Sigmoid colon (tissue), 7 donors: ENCODE results near the gene CAPN8. TPM values are rescaled to one million over a fixed set of nuclear protein-coding genes. Genes with fewer than 3 reads are reported as not detected.

Experiments used
- DNase-seq: peaks from one replicate; pipeline ENCODE4 v3.0.0-alpha.2; 2019
- H3K27ac ChIP-seq, 4 donors: fragments of 200-600 bp; sonication (generic); one replicate each; pipeline ENCODE4 v1.5.1; 2016 to 2019; ENCODE audit warnings: mild to moderate bottlenecking in 1 of 4
- H3K27me3 ChIP-seq, 3 donors: fragments of 200-600 bp; sonication (generic); one replicate each; pipeline ENCODE4 v1.5.1; 2019; ENCODE audit warnings: mild to moderate bottlenecking in 1 of 3
- H3K36me3 ChIP-seq, 4 donors: fragments of 200-600 bp; sonication (generic); one replicate each; pipeline ENCODE4 v1.5.1; 2016 to 2019
- H3K4me1 ChIP-seq, 4 donors: fragments of 200-600 bp; sonication (generic); one replicate each; pipeline ENCODE4 v1.5.1; 2017 to 2019
- H3K4me3 ChIP-seq, 4 donors: fragments of 200-600 bp; sonication (generic); one replicate each; pipeline ENCODE4 v1.5.1; 2017 to 2019; ENCODE audit warnings: mild to moderate bottlenecking in 2 of 4, moderate library complexity in 1 of 4
- H3K9me3 ChIP-seq, 4 donors: fragments of 200-600 bp in 3 of 4; sonication (generic) in 3 of 4; one replicate each; pipeline versions ENCODE4 v1.5.1 to v1.6.1; 2013 to 2019
- EP300 ChIP-seq, 4 donors: sonication (generic); formaldehyde crosslinking; IDR thresholded peaks; one replicate each; pipeline ENCODE4 v1.6.1; 2017; ENCODE audit warnings: antibody characterized with exemption in 4 of 4
- POLR2A ChIP-seq, 2 donors: fragments of 450-650 bp; IDR thresholded peaks; one replicate each; pipeline ENCODE4 v1.6.1; 2016; ENCODE audit warnings: antibody characterized with exemption in 2 of 2, mild to moderate bottlenecking in 2 of 2, moderate library complexity in 2 of 2
- POLR2AphosphoS5 ChIP-seq, 4 donors: sonication (generic); formaldehyde crosslinking; IDR thresholded peaks; one replicate each; pipeline ENCODE4 v1.6.1; 2017; ENCODE audit warnings: antibody characterized with exemption in 4 of 4
- WGBS, 2 donors: extraction: QIAGEN DNeasy Blood & Tissue Kit; methylation state at CpG; one replicate each; pipeline ENCODE4 v1.1.7; 2013; 5-methylcytosine and 5-hydroxymethylcytosine counted together
- intact Hi-C: fragments of 100-400 bp; cut with DNase I; formaldehyde crosslinking; loops from one replicate; pipeline ENCODE4 v1.15.1; 2023
- polyA plus RNA-seq, 3 donors: library from polyadenylated mRNA; stranded (reverse); fragments of 200-250 nt; gene quantifications; one replicate each; pipeline ENCODE4 v1.2.3, GENCODE V29; 2013
- total RNA-seq, 4 donors: library from RNA; depleted of rRNA; stranded (reverse); fragments of >200 nt; gene quantifications; one replicate each; pipeline ENCODE4 v1.1.0, GENCODE V29; 2016
- TF ChIP-seq, protein P1 (sequence below), 4 experiments: fragments of 450-650 bp in 3 of 4; fragments of 200-600 bp in 1 of 4; IDR thresholded peaks; one replicate each; pipeline ENCODE4 v1.5.1; 2016 to 2019; ENCODE audit warnings: antibody characterized with exemption in 4 of 4, mild to moderate bottlenecking in 3 of 4, moderate library complexity in 2 of 4
- donor health status: healthy with polysubstance abuse.
- donor health status: Bipolar disorder and iron deficiency.
- donor health status: healthy.

The CAPN8 gene
- total and polyA plus RNA-seq, 7 donors: 1.1 to 67.6 (median 42.7) TPM; not detected in 3

DNA sequence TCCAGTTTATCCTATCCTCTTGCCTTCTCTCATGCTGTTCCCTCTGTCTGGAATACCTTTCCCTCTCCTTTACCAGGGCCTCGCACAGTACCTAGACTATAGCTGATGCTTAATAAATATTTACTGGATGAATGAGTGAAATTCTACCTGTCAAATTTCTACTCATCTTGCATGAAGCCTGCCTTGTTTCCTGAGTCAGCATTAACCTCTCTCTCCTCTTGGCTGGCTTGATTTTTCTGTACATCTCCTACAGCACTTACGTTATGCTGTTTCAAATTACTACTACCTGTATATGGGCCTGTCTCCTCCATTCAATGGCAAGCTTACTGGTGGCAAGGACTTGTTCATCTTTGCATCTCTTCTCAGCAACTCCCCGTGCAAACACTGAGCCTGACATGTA lies 130.8 kb downstream of the CAPN8 start:
- Histone ChIP-seq H3K9me3 (no peaks in the 10 kb centered on the region), H3K27ac (no peak overlapping the region), H3K36me3 (no peaks in the 10 kb centered on the region), H3K27me3 (no peaks in the 10 kb centered on the region), H3K4me3 (no peak overlapping the region), H3K4me1 (no peaks in the 10 kb centered on the region)
- 91% methylated on average over 3 of the region's 3 CpGs for WGBS, 2 donors
- intact Hi-C loops: no loop called here
- TF ChIP-seq EP300 (IDR thresholded peaks at IDR 0.05) (no peak), POLR2AphosphoS5 (IDR thresholded peaks at IDR 0.05) (no peak), POLR2A (IDR thresholded peaks at IDR 0.05) (no peak)
- TF ChIP-seq, protein P1, sequence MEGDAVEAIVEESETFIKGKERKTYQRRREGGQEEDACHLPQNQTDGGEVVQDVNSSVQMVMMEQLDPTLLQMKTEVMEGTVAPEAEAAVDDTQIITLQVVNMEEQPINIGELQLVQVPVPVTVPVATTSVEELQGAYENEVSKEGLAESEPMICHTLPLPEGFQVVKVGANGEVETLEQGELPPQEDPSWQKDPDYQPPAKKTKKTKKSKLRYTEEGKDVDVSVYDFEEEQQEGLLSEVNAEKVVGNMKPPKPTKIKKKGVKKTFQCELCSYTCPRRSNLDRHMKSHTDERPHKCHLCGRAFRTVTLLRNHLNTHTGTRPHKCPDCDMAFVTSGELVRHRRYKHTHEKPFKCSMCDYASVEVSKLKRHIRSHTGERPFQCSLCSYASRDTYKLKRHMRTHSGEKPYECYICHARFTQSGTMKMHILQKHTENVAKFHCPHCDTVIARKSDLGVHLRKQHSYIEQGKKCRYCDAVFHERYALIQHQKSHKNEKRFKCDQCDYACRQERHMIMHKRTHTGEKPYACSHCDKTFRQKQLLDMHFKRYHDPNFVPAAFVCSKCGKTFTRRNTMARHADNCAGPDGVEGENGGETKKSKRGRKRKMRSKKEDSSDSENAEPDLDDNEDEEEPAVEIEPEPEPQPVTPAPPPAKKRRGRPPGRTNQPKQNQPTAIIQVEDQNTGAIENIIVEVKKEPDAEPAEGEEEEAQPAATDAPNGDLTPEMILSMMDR (IDR thresholded peaks at IDR 0.05): no peak
- DNase-seq: no peak

DNA sequence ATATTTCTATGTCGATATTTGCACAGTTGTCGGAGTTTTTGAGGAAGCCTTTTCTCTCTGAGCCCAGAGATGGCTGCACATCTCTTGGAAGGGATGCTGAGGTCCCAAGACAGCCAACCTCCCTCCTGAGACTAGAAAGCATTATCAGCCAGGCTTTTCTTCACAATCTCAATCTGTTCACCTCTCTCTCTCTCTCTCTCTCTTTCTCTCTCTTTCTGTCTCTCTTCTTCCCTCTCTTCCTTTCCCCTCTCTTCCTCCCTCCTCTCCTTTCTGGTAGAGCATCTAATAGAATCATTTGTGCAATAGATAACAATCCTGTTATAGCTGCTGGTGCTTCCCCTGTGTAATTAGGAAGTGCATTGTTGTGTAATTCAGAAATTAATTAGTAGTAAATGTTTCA lies 131.8 kb downstream of the CAPN8 start:
- Histone ChIP-seq H3K4me1 (no peaks in the 10 kb centered on the region), H3K4me3 (no peak overlapping the region), H3K9me3 (no peaks in the 10 kb centered on the region), H3K27ac (no peak overlapping the region), H3K36me3 (no peaks in the 10 kb centered on the region), H3K27me3 (no peaks in the 10 kb centered on the region)
- WGBS, 2 donors: 56 to 72% methylated on average over 2 of the region's 2 CpGs
- intact Hi-C loops: no loop called here
- TF ChIP-seq, protein P1 (IDR thresholded peaks at IDR 0.05): no peak
- TF ChIP-seq POLR2A (IDR thresholded peaks at IDR 0.05) (no peak), POLR2AphosphoS5 (IDR thresholded peaks at IDR 0.05) (no peak), EP300 (IDR thresholded peaks at IDR 0.05) (no peak)
- no peak for DNase-seq

DNA sequence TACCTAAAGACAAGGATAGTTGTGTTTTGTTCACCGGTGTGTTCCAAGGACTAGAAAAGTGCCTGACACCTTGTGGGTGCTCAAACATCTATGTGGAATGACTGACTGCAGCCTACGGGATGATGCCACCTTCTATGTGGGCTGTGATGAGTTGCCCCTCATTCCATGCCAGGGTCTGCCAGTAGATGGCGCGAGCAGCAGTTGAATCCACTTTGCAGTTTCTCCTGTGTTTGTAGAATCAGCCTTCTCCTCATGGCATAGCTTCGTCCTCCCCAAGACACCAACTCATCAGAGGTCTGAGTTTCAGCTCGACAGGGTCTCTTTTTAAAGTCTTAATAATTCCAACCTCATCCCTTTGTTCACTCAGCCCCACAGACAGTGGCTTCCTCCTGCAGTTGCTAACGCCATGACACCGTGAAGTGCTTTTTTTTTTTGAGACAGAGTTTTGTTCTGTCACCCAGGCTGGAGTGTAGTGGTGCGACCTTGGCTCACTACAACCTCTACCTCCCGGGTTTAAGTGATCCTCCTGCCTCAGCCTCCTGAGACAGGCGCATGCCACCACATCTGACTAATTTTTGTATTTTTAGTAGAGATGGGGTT lies 133.7 kb downstream of the CAPN8 start:
- TF ChIP-seq POLR2A (IDR thresholded peaks at IDR 0.05) (no peak), EP300 (IDR thresholded peaks at IDR 0.05) (no peak), POLR2AphosphoS5 (IDR thresholded peaks at IDR 0.05) (no peak)
- TF ChIP-seq, protein P1 (IDR thresholded peaks at IDR 0.05): peak in 2 of 4 experiments; percentile 31 to 47
- no peak for DNase-seq
- Histone ChIP-seq H3K4me3 (no peak overlapping the region), H3K27ac (no peak overlapping the region), H3K36me3 (no peaks in the 10 kb centered on the region), H3K9me3 (peaks cover 0 to 2% (median 0%) of the 10 kb centered on the region in 4 donors), H3K4me1 (no peaks in the 10 kb centered on the region), H3K27me3 (no peaks in the 10 kb centered on the region)
- intact Hi-C loops: no loop called here
- 38 to 52% methylated on average over 11 of the region's 11 CpGs for WGBS, 2 donors

DNA sequence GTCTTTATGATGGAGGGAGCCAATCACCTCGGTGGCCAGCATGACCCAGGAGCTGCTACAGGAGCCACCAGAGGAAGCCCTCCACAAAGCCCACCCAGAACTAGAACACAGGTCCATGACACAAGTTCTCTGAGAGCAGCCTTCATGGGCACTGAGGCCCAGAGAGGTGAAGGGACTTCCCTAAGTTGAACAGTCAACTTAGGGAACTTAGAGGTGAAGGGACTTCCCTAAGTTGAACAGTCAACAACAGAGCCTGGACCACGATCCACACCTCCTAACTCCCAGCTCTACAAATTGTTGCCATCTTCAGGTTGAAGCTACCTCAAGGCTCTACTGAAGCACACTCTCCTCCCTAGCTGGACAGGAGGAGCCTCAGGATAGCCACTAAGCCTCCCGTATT lies 139.5 kb downstream of the CAPN8 start:
- no peak for DNase-seq
- H3K4me3 ChIP-seq: no peak overlapping the region
- intact Hi-C loops: no loop called here
- no peak for TF ChIP-seq POLR2A (IDR thresholded peaks at IDR 0.05)
- 85 to 87% methylated on average over 3 of the region's 3 CpGs for WGBS, 2 donors
- H3K4me1 ChIP-seq: no peaks in the 10 kb centered on the region
- H3K27ac ChIP-seq: no peak overlapping the region
- no peaks in the 10 kb centered on the region for H3K36me3 ChIP-seq
- H3K9me3 ChIP-seq: peaks cover 0 to 2% (median 0%) of the 10 kb centered on the region in 4 donors
- H3K27me3 ChIP-seq: no peaks in the 10 kb centered on the region

DNA sequence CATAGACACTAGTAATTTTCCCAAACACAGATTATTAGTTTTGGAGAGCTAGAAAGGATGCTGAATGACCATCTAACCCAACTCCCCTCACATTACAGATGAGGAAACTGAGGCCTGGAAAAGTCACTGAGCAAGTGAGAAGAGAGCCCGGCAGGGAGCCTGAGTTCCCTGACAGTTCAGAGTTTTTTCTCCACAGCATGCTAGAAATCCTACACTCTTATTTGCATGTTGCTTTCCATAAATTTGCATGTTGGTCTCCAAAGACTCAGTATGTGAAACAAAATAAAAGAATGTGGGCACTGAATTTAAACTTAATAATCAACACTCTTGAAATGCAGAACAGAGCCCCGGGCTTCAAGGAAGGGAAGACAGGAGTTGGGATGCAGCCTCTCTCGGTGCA lies 140.0 kb downstream of the CAPN8 start:
- Histone ChIP-seq H3K4me3 (no peak overlapping the region), H3K27me3 (no peaks in the 10 kb centered on the region), H3K4me1 (no peaks in the 10 kb centered on the region), H3K9me3 (peaks cover 0 to 2% (median 0%) of the 10 kb centered on the region in 4 donors), H3K27ac (no peak overlapping the region), H3K36me3 (no peaks in the 10 kb centered on the region)
- 88 to 95% methylated on average over 3 of the region's 3 CpGs for WGBS, 2 donors
- TF ChIP-seq, protein P1 (IDR thresholded peaks at IDR 0.05): no peak
- TF ChIP-seq POLR2AphosphoS5 (IDR thresholded peaks at IDR 0.05) (no peak), EP300 (IDR thresholded peaks at IDR 0.05) (no peak), POLR2A (IDR thresholded peaks at IDR 0.05) (no peak)
- no peak for DNase-seq
- intact Hi-C loops: no loop called here
